HG03378 (cell line): ENCODE results near the gene MIA2.
"Not testable (repeated sequence)": the region's sequence is repeated elsewhere in the genome, so short reads cannot be mapped to it uniquely, and the experiment has no call there.

Experiments used
- ATAC-seq: cut with Tn5 transposase; IDR thresholded peaks from one replicate; pipeline ENCODE4 v1.9.1; 2021; ENCODE audit warnings: mild to moderate bottlenecking, moderate library complexity; ENCODE audit not compliant: unreplicated experiment

The MIA2 gene

DNA sequence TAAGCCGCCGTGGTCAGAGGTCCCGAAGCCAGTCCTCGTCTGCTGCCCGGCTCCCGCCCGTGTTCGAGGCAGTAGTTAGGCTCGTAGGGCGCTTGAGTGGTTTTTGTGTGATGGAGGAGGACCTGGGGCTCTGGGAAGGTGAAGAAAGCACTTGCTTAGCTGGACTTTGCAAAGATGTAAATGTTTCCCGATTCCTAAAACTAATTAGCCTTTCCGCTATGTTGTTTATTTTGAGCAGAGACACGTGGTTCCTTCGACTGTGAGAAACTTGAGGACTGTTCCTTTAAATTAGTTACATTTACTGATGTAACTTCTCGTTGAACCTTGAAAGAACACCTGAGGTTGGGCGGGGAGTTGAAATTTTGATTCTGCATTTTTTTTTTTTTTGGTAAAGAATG is 33.9 kb downstream of the MIA2 start:
- ATAC-seq, result peak; percentile 7

DNA sequence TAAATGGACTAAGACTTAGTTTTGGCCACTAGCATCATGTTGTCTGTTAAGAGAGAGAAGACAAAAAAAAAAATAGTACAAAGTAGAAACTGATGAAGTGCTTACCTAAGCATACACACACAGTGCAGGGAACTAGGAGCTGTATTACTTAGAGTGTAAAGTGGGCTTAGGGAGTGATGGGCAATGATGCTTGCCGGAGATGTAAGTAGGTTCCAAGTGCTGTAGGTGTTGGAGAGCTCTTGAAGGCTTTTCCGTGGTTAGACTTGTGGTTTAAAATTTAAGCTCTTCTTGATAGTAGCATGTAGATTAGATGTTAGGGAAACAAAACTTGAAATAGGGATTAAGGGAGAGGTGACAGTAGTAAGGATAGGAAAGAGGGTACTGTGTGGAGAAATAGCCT is 34.7 kb downstream of the MIA2 start:
- ATAC-seq, result no peak

DNA sequence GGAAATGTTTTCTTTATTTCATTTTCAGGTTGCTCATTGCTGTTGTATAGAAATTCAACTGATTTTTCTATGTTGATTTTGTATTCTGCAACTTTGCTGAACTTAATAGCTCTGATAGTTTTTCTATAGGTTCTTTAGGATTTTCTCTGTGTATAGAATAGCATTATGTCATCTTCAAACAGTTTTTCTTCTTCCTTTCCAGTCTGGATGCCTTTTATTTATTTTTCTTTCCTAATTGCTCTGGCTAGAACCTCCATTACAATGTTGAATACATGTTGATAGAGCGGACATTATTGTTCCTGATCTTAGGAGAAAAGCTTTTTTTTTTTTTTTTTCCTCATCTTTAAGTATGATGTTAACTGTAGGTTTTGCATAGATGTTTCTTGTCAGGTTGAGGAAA is 39.2 kb downstream of the MIA2 start:
- no peak for ATAC-seq

DNA sequence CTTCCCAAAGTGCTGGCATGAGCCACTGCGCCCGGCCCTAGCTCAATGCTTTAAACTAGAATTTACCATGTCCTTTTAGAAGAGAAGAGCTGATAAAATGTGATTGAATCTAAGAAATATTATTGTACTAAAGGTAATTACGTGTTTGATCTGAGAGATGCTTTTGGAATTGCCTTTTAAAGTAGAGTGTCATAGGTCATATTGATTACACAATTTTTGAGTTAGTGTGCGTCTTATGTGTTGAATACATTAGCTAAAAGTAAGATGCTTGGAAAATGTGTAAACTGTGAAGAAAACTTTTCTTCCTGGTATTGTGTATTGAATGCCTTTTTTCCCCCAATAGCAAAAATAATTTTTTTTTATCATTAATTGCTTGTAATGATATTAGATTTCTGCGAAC is 41.7 kb downstream of the MIA2 start:
- ATAC-seq, result no peak

DNA sequence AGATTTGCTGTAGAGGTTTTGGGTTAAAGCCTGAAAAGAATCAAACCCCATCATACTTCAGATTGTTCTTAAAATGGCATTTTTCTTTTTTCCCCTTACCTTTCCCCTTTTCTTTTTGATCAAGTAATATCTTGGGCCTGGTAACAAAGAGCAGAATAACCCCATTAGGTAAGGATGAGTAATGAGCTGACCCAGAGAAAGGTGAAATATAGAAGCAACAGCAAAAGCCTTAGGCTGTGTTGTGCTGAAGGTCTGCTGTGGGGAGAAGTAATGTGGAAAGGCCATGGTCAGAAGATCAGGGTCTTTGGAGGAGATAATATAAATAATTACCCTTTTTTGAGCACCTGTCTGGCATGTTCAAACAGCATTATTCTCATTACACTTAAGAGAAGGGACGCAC is 42.3 kb downstream of the MIA2 start:
- no peak for ATAC-seq

DNA sequence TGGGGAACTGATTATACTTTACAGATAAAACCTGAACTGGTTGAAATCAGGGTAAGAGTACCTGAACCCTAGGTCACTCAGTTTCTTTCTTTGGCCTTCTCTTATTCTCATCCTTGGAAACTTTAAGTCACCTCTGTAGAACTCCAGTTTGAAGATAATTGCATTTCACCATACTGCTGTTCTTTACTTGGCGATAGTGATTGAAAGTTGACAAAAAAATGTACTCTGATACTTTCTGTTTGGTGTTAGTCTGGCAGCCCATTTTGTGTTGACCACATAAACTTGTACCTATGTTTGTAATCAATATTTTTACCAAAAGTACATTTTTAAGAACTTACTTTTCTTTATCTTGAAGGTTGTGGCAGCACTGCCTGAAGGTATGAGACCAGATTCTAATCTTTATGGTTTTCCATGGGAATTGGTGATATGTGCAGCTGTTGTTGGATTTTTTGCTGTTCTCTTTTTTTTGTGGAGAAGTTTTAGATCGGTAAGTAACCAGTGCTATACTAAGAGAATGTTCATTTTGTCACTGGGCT is 42.9 kb downstream of the MIA2 start:
- ATAC-seq, result no peak

DNA sequence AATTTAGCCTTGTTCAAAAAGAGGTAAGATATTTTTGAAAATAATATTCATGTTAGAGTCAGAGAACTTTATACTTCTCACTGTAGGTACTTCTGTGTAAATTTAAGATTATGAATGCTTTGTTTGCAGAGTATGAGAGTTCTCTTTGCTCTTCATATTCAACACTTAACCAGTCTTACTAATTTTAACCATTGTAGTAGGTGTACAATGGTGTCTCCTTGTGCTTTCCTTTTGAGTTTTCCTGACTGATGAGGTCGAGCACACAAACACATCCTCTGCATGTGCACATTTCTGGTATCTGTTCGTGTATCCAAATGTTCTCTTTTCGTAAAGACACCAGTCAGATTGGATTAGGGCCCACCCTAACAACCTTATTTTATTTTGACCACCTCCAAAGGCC is 45.8 kb downstream of the MIA2 start:
- no peak for ATAC-seq

DNA sequence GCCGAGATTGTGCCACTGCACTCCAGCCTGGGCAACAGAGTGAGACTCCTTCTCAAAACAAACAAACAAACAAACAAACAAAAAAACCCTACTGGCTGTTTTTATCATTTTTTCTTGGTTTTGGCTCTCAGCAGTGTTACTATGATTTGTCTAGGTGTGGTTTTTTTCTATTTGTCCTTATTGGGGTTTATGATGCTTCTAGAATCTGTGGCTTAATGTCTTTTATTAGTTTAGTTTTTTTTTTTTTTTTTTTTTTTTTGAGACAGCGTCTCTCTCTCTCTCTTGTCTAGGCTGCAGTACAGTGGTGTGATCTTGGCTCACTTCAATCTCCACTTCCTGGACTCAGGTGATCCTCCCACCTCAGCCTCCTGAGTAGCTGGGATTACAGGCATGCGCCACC is 47.0 kb downstream of the MIA2 start:
- ATAC-seq, result not testable (repeated sequence)

DNA sequence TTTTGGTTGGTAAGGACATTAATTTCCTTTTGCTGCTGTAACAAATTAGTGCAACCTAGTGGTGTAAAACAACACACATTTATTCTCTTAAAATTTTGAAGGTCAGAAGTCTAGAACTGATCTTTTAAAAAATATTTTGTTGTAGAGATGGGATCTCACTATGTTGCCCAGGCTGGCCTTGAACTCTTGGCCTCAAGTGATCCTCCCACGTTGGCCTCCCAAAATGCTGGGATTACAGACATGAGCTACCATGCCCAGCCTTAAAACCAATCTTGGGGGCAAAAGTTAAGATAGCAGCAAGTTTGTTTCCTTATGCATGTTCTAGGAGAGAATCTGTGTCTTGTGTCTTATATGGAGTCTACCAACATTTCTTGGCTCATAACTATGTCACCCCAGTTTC is 55.8 kb downstream of the MIA2 start:
- no peak for ATAC-seq

DNA sequence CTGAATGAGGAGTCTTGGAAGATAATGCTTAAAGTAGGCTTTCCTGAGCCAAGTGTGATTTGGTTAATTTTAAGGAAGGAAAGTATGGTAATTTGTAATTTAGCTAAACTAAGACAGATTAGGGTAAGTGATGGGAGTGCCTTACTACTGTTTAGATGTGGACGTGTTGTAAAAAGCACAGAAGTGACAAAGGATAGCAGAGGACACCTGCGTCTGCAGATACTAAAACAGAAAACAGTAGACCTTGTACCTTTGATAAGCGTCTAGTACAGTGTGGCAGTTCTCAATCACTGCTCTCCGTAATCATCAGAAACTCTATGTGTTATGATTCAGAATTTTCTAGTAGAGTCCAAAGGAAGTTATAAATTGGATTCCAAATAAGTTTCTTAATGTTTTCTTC is 58.0 kb downstream of the MIA2 start:
- no peak for ATAC-seq

DNA sequence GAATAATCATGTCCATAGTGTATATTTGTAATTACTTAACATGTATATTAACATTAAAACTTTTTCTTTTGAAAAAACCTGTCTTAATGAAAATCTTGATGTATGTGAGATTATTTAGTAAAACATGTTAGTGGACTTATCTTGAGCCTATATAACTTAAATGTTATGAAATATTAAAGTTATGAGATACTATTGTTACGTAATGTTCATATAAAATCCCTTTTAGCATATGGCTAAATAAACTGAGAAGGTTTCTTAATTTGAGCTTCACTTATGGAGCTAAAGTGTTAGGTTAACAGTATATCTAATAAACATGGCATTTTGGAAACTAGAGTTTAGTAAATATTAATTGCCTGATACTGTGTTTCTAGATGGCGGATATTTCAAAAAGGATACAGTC is 59.9 kb downstream of the MIA2 start:
- ATAC-seq, result no peak

DNA sequence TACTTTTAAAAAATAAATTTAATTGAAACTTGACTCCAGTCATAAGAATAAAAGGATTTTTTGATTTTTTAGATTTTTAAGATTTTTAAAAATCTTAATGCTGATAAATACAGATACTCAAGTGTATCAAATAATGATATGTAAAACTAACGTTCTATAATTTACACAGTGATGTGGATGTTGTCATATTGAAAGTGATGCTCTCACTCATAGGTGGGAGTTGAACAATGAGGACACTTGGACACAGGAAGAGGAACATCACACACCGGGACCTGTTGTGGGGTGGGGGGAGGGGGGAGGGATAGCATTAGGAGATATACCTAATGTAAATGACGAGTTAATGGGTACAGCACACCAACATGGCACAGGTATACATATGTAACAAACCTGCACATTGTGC is 66.7 kb downstream of the MIA2 start:
- ATAC-seq, result not testable (repeated sequence)

DNA sequence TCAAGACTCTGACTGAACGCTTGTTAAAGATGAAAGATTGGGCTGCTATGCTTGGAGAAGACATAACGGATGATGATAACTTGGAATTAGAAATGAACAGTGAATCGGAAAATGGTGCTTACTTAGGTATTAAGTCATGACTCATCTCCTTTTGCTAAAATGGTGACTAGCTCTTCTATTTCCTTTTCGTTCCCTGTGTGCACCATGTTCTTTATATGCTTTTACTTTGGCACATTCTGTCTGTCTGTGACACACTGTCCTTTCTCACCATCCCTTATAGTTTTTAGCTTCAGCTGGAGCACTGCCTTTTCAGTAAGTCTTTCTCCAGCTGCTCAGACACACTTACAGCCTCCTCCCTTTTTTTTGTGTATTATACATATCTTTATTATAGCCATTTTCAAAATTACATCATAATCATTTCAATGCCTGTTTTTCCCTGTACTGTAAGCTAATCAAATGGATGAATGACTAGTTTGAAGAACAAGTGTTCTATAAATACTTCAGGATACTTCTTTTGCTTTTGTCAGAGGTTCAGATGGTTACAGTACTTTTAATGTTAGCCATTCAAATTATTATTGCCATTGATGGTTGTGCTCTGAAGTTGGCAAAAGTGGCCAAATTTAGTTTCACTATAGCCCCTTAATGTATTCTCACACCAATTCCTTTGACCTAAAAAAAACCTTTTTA is 68.6 kb downstream of the MIA2 start:
- ATAC-seq, result no peak

DNA sequence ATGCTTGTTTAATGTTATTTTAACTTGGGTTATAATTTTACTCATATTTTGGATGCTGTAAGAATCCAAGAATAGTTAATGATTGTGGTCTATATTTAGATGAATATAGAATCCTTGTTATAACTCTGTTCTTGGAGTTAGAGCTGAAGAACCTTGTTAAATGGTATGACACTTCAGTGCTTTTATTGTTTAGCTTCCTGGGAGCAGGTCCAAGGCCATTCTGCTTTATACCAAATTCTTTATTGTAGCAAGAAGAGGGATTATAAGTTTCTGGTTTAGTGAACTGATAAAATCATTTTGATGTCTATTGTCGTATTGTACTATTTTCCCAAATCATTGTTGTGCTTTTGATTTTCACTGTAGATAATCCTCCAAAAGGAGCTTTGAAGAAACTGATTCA is 69.4 kb downstream of the MIA2 start:
- ATAC-seq, result no peak

DNA sequence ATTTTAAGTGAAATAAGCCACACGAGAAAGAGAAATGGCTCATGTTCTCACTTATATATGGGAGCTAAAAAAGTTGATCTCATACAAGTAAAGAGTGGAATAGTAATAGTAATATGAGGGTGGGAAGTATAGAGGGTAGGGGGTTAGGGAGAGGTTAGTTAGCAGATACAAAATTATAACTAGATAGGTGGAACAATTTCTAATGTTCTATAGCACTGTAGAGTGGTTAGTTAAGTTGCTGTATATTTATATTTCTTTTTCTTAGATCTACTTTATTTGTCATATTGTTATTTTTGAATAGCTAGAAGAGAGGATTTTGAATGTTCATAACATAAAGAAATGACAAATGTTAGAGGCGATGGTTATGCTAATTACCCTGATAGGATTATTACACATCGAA is 74.1 kb downstream of the MIA2 start:
- ATAC-seq, result no peak

DNA sequence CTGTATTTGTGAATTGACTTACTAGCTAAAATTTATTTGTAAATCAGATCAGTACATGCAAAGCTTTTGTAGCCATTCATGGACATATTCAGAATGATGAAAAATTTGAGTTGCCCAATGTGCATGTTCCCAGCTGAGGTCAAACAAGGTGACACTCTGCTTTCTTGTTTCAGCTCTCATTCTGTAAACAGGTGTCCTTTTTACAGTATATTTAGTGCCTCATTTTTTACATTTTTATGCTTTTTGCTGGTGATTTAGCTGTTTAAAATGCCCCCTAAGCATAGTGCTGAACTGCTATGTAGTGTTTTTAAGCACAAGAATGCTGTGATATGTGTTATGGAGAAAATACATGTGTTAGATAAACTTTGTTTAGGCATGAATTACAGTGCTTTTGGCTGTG is 76.3 kb downstream of the MIA2 start:
- no peak for ATAC-seq

DNA sequence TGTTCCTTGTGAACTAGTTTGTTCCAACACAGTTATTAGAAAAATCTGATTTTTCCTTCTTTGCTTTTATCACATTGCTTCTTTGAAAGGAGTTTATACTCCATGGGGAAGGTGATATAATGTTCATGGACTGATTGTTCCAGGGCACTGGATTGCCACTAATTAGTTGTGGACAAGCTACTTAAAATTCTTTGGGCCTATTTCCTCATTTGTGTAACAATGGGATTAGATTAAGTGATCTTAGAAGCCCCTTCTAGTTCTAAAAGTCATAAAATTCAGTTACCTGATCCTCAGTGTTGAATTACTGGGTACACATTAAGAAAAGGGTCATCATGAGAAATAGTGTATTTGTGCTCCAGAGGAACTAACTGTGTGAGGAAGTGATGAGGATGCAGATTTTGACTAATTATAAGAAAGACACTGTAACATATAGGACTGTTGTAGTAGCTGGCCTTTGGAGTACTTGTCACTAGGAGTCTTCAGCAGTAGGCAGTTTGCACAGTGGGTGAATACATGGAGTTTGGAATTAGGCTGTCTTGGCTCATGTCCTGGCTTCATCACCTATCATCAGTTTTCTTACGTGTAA is 82.2 kb downstream of the MIA2 start:
- ATAC-seq, result no peak

DNA sequence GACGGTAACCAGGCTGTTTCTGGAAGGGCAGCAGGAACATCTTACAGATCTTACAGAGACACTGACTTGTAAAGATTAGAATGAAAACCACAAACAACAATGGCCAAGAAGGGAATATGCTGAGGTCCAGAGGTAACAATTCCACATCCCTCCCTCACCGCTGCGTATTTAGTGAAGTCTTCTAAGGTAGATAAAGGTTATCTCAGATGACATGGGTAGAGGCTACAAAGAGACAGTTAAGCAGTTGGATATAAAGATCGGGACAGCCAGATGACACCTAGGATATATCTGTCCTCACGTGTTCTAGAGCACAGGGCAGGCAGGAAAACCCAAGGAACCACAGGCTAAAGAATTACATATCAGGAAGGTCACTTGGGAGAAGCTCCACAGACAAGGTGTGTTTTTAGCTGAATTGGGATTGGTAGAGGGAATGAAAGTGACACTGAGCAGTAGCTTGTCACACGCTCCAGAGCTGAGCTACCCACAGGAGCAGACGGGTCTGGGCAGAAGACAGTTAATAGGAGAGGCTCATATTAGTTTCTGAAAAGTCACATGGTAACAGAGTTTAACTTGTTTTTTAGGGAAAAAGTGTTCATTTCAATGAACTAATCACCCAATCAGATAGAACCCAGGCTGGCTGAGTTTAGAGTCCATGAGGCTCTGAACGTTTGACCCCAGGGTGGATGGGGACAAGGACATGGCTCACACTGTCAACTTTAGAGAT is 83.3 kb downstream of the MIA2 start:
- ATAC-seq, result no peak

DNA sequence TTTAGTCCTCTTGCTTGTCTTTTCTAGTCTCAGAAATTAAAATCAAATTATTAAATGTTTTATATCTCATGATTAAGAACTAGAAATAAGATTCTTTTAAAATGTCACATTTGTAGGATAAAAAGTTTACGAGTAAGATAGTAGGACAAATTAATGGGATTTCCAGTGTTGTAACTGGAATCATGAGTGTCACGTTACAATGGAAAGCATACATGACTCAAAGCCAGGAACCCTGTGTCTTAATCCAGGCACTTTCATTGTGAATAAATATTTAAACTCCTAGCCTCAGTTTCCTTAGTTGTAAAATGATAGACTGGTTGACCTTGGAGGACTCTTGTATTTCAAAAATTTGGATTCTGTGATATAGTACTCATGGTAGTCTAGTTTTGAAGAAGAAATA is 84.9 kb downstream of the MIA2 start:
- no peak for ATAC-seq

DNA sequence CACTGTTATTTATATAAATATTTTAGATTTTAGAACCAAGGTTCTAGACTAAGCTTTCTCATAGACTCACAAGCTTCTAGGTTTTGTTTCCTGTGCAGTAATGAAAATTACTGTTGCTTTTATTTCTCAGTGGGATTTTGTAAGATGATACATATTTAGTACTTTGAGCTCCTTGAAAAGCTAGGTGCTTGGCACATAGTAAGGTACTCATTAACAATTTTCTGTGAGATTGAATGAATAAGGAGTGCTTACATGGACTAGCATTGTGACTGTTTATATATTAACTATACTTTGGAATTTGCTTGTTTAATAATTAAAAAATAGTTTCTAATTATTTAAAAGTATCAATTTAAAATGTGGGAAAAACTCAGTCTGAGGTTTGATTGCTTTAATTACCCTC is 85.7 kb downstream of the MIA2 start:
- no peak for ATAC-seq

DNA sequence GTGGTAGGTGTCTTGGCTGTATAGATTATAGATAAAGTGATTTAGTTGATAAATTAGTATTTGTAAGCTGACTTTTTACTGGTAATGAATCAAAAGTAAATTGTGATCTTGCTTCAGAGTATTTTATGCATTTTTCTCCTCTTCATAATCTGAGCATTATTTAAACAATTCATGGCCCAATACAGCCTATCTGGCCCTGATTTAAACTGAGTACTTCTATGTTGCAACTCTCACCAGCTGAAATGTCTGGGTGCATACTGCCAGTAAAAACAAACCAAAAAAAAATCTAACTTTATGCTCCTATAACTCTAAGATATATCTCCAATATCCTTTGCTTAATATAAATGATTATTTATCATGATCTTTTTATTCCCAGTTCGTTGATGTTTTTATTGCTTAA is 86.6 kb downstream of the MIA2 start:
- ATAC-seq, result no peak

DNA sequence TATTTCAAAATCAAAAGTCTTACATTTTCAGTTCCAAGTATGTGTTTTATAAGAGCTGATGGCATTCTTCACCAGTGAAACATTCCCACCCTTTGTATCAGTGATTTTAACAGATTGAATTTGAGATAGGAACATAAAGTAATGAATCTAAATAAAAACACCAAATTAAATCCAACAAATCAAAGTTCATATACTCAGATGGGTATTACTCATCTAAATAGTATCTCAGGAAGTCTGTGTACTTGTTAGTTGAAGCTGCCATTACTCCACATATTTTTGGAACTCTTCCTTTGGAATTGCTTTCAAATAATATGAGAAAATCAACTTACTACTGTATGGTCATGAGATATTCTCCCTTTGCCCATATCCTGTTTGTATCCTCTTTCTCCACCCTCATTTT is 89.1 kb downstream of the MIA2 start:
- no peak for ATAC-seq
